ACC112 (cell line): ENCODE data around the gene TIMM8B.

Source experiments
- H2AFZ ChIP-seq: fragments of 200-600 bp; sonication (generic); one replicate; pipeline ENCODE4 v1.6.0; 2017; ENCODE audit warnings: antibody characterized with exemption, low read length; ENCODE audit not compliant: unreplicated experiment
- H3K27ac ChIP-seq: fragments of 200-600 bp; sonication (generic); 2 replicates; pipeline ENCODE4 v1.5.1; 2014; ENCODE audit warnings: low read depth, mild to moderate bottlenecking, antibody characterized with exemption, low read length, moderate library complexity
- H3K27me3 ChIP-seq: fragments of 200-600 bp; sonication (generic); 2 replicates; pipeline ENCODE4 v1.6.1; 2014; ENCODE audit warnings: mild to moderate bottlenecking, antibody characterized with exemption, low read length, moderate library complexity, mixed read lengths; ENCODE audit not compliant: insufficient read depth
- H3K36me3 ChIP-seq: fragments of 200-600 bp; sonication (generic); 2 replicates; pipeline ENCODE4 v1.6.1; 2016; ENCODE audit warnings: mild to moderate bottlenecking, antibody characterized with exemption, low read length, moderate library complexity, mixed read lengths; ENCODE audit not compliant: insufficient read depth
- H3K4me1 ChIP-seq: fragments of 200-600 bp; sonication (generic); one replicate; pipeline ENCODE4 v1.6.1; 2016; ENCODE audit warnings: low read length, mixed read lengths; ENCODE audit not compliant: insufficient read depth, unreplicated experiment, control insufficient read depth
- H3K4me3 ChIP-seq: fragments of 200-600 bp; sonication (generic); 2 replicates; pipeline ENCODE4 v1.5.1; 2014; ENCODE audit warnings: mild to moderate bottlenecking, low read depth, low read length
- H3K79me2 ChIP-seq: fragments of 200-600 bp; sonication (generic); one replicate; pipeline ENCODE4 v1.6.0; 2016; ENCODE audit warnings: low read length; ENCODE audit not compliant: control insufficient read depth, unreplicated experiment, insufficient read depth

Gene TIMM8B

DNA sequence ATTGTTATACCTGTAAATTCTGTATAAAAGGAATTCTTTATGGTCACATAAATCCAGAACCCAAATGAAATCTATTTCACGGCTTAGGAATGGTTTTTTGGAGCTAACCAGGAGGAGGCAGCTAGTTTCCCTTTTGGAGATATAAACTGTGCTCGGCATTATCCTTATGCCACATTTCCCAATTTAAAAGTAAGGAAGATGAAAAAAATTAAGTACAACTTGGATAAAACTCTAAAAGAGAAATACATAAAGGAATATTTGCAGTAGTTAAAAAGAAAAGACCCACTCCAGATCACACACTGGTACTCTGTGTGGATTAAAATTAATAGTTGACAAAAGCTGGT is 43.6 kb downstream of the TIMM8B start:
- Histone ChIP-seq H2AFZ (no peak overlapping the region), H3K79me2 (no peaks in the 10 kb centered on the region), H3K27ac (0 out of 2 replicates have a peak overlapping the region, but pooled peaks have one; percentile 53), H3K4me1 (peaks cover 14% of the 10 kb centered on the region), H3K4me3 (no peak overlapping the region), H3K27me3 (no peaks in the 10 kb centered on the region), H3K36me3 (peaks cover 32% of the 10 kb centered on the region)

DNA sequence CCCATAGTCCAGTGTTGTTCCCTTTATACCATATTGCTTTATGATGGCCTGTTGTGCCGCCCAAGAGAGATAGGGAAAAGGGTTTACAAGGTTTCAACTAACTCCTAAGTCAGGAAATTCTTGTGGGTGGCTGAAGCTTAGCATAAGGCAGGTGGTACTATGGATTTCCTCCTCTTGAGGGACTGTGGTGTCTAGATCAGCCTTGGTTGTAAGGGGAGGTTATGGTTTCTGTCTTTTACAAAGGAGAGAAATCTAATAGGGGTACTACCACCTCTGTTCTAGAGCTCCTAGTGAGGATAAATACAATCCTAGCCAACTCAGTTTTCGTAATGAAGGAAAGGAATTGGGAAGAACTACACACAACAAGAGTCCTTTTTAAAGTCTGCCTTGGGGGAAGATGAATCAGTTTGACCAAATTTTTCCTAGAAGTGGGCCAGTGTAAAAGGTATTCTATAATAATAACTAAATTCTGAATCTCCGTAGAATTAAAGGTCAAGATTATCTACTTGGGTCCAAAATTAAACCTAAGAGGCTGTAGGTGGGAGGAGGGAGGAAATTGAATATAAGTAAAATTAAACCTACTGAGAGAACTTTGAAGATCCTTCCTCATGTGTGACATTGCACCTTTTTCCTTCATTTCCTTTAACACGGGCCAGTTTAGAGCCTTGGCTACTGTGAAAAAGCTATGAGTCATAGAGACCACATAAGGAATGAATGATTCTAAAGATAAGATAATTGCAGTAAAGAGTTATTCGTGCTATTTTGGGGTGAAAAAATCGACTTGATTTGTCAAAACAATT is 44.2 kb downstream of the TIMM8B start:
- H3K36me3 ChIP-seq, result peaks cover 32% of the 10 kb centered on the region
- no peaks in the 10 kb centered on the region for H3K79me2 ChIP-seq
- peak overlapping the region; percentile 12 for H2AFZ ChIP-seq
- H3K4me3 ChIP-seq, result no peak overlapping the region
- H3K4me1 ChIP-seq, result peaks cover 14% of the 10 kb centered on the region
- H3K27me3 ChIP-seq, result no peaks in the 10 kb centered on the region
- peak overlapping the region; percentile 53 for H3K27ac ChIP-seq

DNA sequence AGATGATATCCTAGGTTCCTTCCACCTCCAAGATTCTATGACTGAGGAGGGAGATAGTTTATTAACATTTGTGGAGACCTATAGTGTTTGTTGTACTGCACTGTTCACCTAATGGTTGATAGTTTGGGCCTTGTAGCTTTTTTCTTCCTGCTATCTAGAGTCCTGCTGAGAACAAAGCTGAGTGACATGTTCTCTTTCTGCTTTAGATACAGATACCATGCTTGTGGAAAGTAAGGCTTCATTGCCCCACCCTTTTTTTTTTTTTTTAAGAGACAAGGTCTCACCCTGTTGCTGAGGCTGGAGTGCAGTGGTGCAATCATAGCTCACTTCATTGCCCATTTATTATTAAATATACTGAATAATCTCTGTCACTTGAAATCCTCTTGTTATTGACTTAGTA is 49.0 kb downstream of the TIMM8B start:
- no peak overlapping the region for H3K4me3 ChIP-seq
- H2AFZ ChIP-seq, result no peak overlapping the region
- peaks cover 7% of the 10 kb centered on the region for H3K4me1 ChIP-seq
- H3K79me2 ChIP-seq, result no peaks in the 10 kb centered on the region
- no peaks in the 10 kb centered on the region for H3K27me3 ChIP-seq
- peaks cover 35% of the 10 kb centered on the region for H3K36me3 ChIP-seq
- H3K27ac ChIP-seq, result no peak overlapping the region
